Activated CD8-positive, alpha-beta memory T cell treated with anti-CD3 and anti-CD28 coated beads, Interleukin-2, amount 50 U/mL, for 4 hours (primary cell): ENCODE results near the gene LRIT2.
"Not testable (repeated sequence)": the region's sequence is repeated elsewhere in the genome, so short reads cannot be mapped to it uniquely, and the experiment has no call there.

Experiments used
- DNase-seq: peaks from one replicate; pipeline ENCODE4 v3.0.0-alpha.2; 2020

Gene LRIT2

GRCh38 chr10:84179059-84179710, 46.2 kb downstream of the LRIT2 start:
- no peak for DNase-seq

GRCh38 chr10:84178160-84178609, 47.2 kb downstream of the LRIT2 start:
- DNase-seq = no peak

GRCh38 chr10:84177541-84178141, 47.7 kb downstream of the LRIT2 start:
- peak; percentile 35 for DNase-seq

- DNase-seq = no peak
These were observed 48.4 kb downstream of the LRIT2 start for GRCh38 chr10:84176836-84177474.

GRCh38 chr10:84176351-84176750, 49.0 kb downstream of the LRIT2 start:
- DNase-seq = no peak

- no peak for DNase-seq
These were observed 49.9 kb downstream of the LRIT2 start for GRCh38 chr10:84175436-84175835.

- DNase-seq = no peak
These were observed 51.8 kb downstream of the LRIT2 start, which contains the start of gene GPR15LG for GRCh38 chr10:84173501-84173929. Gene GPR15LG, plus strand, starts transcription at chr10:84173801. Its CDS starts 51 bp downstream, at chr10:84173852.

GRCh38 chr10:84172467-84173356, 52.6 kb downstream of the LRIT2 start:
- DNase-seq = no peak

GRCh38 chr10:84171700-84172466, 53.5 kb downstream of the LRIT2 start:
- DNase-seq = not testable (repeated sequence)

GRCh38 chr10:84171237-84171636, 54.1 kb downstream of the LRIT2 start:
- not testable (repeated sequence) for DNase-seq
